ENCODE measurements around the gene PDZD11.

- TF ChIP-seq, protein P1, sequence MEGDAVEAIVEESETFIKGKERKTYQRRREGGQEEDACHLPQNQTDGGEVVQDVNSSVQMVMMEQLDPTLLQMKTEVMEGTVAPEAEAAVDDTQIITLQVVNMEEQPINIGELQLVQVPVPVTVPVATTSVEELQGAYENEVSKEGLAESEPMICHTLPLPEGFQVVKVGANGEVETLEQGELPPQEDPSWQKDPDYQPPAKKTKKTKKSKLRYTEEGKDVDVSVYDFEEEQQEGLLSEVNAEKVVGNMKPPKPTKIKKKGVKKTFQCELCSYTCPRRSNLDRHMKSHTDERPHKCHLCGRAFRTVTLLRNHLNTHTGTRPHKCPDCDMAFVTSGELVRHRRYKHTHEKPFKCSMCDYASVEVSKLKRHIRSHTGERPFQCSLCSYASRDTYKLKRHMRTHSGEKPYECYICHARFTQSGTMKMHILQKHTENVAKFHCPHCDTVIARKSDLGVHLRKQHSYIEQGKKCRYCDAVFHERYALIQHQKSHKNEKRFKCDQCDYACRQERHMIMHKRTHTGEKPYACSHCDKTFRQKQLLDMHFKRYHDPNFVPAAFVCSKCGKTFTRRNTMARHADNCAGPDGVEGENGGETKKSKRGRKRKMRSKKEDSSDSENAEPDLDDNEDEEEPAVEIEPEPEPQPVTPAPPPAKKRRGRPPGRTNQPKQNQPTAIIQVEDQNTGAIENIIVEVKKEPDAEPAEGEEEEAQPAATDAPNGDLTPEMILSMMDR (IDR thresholded peaks at IDR 0.05 in 2 of 3, conservative IDR thresholded peaks at IDR 0.05 in 1 of 3; ENCODE audit: borderline replicate concordance in 1 of 3, insufficient read depth in 1 of 3, low read depth in 2 of 3, low read length in 2 of 3) = no peak
- TF ChIP-seq SRF (IDR thresholded peaks at IDR 0.05; ENCODE audit: low read depth) (no peak), EZH2phosphoT487 (IDR thresholded peaks at IDR 0.05; ENCODE audit: borderline replicate concordance) (no peak), SP1 (IDR thresholded peaks at IDR 0.05; ENCODE audit: low read depth) (no peak), EGR1 (IDR thresholded peaks at IDR 0.05; ENCODE audit: low read depth) (no peak)
These were observed 47.0 kb upstream of the PDZD11 start for GRCh38 chrX:70336767-70337166.

Data from HCT116 (cell line).